Heart left ventricle (tissue), 16 donors: Measurements from ENCODE around the gene SPCS3. TPM values are rescaled to one million over a fixed set of nuclear protein-coding genes. Genes with fewer than 3 reads are reported as not detected.

Experiments used
- ATAC-seq, 4 donors: fragments of 200-7000 bp; cut with Tn5 transposase; one replicate each; pipeline ENCODE4 v1.9.1; 2020 to 2022; ENCODE audit warnings: moderate library complexity in 4 of 4, mild to moderate bottlenecking in 3 of 4, moderate number of reproducible peaks in 1 of 4
- DNase-seq, 5 donors: peaks; one replicate each; pipeline ENCODE4 v3.0.0-alpha.2; 2020
- H3K27ac ChIP-seq, 12 donors: fragments of 200-600 bp; sonication (generic) in 4 of 12; one replicate each; pipeline versions ENCODE4 v1.5.0 to v1.8.0; 2016 to 2022; ENCODE audit warnings: mild to moderate bottlenecking in 2 of 12
- H3K27me3 ChIP-seq, 9 donors: fragments of 200-600 bp; sonication (generic) in 2 of 9; one replicate each; pipeline versions ENCODE4 v1.5.1 to v1.8.0; 2016 to 2022; ENCODE audit warnings: mild to moderate bottlenecking in 3 of 9
- H3K36me3 ChIP-seq, 9 donors: fragments of 200-600 bp; sonication (generic) in 2 of 9; one replicate each; pipeline versions ENCODE4 v1.5.0 to v1.8.0; 2018 to 2022; ENCODE audit warnings: mild to moderate bottlenecking in 2 of 9
- H3K4me1 ChIP-seq, 12 donors: fragments of 200-600 bp; sonication (generic) in 4 of 12; one replicate each; pipeline versions ENCODE4 v1.5.0 to v1.8.0; 2016 to 2022; ENCODE audit warnings: mild to moderate bottlenecking in 3 of 12
- H3K4me3 ChIP-seq, 12 donors: fragments of 200-600 bp; sonication (generic) in 4 of 12; one replicate each; pipeline versions ENCODE4 v1.5.0 to v1.8.0; 2017 to 2022; ENCODE audit warnings: mild to moderate bottlenecking in 9 of 12, moderate library complexity in 4 of 12
- H3K9me3 ChIP-seq, 12 donors: fragments of 200-600 bp; sonication (generic) in 4 of 12; one replicate each; pipeline versions ENCODE4 v1.5.0 to v1.8.0; 2016 to 2022; ENCODE audit warnings: mild to moderate bottlenecking in 1 of 12
- POLR2A ChIP-seq, 2 donors: fragments of 450-650 bp; IDR thresholded peaks; one replicate each; pipeline ENCODE4 v1.6.1; 2017; ENCODE audit warnings: antibody characterized with exemption in 2 of 2, mild to moderate bottlenecking in 2 of 2, moderate library complexity in 2 of 2
- WGBS, 4 donors: extraction: QIAGEN DNeasy Blood & Tissue Kit in 2 of 4; methylation state at CpG; one replicate each; pipeline versions ENCODE4 v1.1.5 to v1.1.7; 2013 to 2018; 5-methylcytosine and 5-hydroxymethylcytosine counted together
- intact Hi-C, 10 donors: fragments of 100-400 bp; cut with DNase I; formaldehyde crosslinking; loops; one replicate each; pipeline versions ENCODE4 v1.11.1 to v1.14.2; 2022
- polyA plus RNA-seq, 2 donors: library from polyadenylated mRNA; stranded (reverse); fragments of 200-250 nt; gene quantifications; one replicate each; pipeline ENCODE4 v1.2.3, GENCODE V29; 2013
- total RNA-seq, 9 donors: library from RNA; depleted of rRNA in 2 of 9; stranded (reverse); fragments of >200 nt in 2 of 9; fragmentation: NEBNext Ultra II Directional in 3 of 9; extraction: Animal tissue kit (Norgen Biotek cat#: 25700) in 3 of 9; gene quantifications; one replicate each; pipeline versions ENCODE4 v1.1.0 to v1.2.4, GENCODE V29; 2016 to 2023
- TF ChIP-seq, protein P1 (sequence below), 12 donors: fragments of 200-600 bp; sonication (generic) in 4 of 12; IDR thresholded peaks; one replicate each; pipeline versions ENCODE4 v1.5.0 to v1.8.0; 2018 to 2022; ENCODE audit warnings: antibody characterized with exemption in 12 of 12, mild to moderate bottlenecking in 5 of 12
- donor health status: ischemic (EF 13 %, LVEDD 7.1; RV severe dilation, severe dysfunction).
- donor health status: healthy with polysubstance abuse.
- donor health status: DM: no; HTN: yes; CAD: no.
- donor health status: DM: no; HTN: no; CAD: no.
- donor health status: ischemic (EF 25% LVEDD 6.9; RV normal size, moderate dysfunction).
- donor health status: ischemic (EF 25% LVEDD 5.7; RV mildly dilated, moderate dysfunction).
- donor health status: healthy.
- donor health status: DM: yes; HTN: yes; CAD: no.
- donor health status: ischemic (EF 35%, LVEDD 5.7; RV mildly dilated, moderate dysfunction).
- donor health status: nonischemic (EF 11% LVEDD 7.7; RV severe dilation, severe dysfunction).
- donor health status: DM: yes; HTN: yes; CAD: no.
- donor health status: PGD.
- donor health status: ischemic (EF 29% LVEDD 5.4; RV normal size, mild dysfunction).
- donor health status: nonischemic (EF 23%, LVEDD 6.1; RV moderate dilation, normal function).

The SPCS3 gene
- total and polyA plus RNA-seq, 11 donors = 24.3 to 200 (median 81.6) TPM

DNA sequence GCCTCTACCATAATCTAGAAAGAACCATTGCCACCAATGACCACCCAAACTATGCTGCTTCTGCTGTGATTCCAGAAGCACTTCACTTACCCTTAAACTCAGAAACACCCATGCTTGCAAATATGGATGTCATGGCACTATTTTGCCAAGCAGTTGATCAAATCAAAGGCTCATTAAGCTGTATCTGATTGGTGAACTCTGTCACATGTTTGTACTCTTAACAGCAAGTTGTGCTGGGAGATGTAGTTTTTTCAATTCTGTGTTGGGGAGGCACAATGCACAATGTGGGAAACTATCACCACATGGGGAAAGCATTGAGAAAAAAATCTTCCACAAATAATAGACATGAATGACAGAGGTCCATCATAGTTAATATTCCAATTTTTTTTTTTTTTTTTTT, 19.2 kb upstream of the SPCS3 start:
- Histone ChIP-seq H3K27ac (no peak overlapping the region), H3K27me3 (peaks cover 0 to 3% (median 0%) of the 10 kb centered on the region in 9 donors), H3K4me1 (peaks cover 0 to 3% (median 0%) of the 10 kb centered on the region in 12 donors), H3K36me3 (no peaks in the 10 kb centered on the region), H3K4me3 (no peak overlapping the region), H3K9me3 (no peaks in the 10 kb centered on the region)
- no peak for TF ChIP-seq POLR2A (IDR thresholded peaks at IDR 0.05)
- TF ChIP-seq, protein P1, sequence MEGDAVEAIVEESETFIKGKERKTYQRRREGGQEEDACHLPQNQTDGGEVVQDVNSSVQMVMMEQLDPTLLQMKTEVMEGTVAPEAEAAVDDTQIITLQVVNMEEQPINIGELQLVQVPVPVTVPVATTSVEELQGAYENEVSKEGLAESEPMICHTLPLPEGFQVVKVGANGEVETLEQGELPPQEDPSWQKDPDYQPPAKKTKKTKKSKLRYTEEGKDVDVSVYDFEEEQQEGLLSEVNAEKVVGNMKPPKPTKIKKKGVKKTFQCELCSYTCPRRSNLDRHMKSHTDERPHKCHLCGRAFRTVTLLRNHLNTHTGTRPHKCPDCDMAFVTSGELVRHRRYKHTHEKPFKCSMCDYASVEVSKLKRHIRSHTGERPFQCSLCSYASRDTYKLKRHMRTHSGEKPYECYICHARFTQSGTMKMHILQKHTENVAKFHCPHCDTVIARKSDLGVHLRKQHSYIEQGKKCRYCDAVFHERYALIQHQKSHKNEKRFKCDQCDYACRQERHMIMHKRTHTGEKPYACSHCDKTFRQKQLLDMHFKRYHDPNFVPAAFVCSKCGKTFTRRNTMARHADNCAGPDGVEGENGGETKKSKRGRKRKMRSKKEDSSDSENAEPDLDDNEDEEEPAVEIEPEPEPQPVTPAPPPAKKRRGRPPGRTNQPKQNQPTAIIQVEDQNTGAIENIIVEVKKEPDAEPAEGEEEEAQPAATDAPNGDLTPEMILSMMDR (IDR thresholded peaks at IDR 0.05) = no peak
- intact Hi-C loops = no loop called here
- ATAC-seq (no peak), DNase-seq (no peak)

DNA sequence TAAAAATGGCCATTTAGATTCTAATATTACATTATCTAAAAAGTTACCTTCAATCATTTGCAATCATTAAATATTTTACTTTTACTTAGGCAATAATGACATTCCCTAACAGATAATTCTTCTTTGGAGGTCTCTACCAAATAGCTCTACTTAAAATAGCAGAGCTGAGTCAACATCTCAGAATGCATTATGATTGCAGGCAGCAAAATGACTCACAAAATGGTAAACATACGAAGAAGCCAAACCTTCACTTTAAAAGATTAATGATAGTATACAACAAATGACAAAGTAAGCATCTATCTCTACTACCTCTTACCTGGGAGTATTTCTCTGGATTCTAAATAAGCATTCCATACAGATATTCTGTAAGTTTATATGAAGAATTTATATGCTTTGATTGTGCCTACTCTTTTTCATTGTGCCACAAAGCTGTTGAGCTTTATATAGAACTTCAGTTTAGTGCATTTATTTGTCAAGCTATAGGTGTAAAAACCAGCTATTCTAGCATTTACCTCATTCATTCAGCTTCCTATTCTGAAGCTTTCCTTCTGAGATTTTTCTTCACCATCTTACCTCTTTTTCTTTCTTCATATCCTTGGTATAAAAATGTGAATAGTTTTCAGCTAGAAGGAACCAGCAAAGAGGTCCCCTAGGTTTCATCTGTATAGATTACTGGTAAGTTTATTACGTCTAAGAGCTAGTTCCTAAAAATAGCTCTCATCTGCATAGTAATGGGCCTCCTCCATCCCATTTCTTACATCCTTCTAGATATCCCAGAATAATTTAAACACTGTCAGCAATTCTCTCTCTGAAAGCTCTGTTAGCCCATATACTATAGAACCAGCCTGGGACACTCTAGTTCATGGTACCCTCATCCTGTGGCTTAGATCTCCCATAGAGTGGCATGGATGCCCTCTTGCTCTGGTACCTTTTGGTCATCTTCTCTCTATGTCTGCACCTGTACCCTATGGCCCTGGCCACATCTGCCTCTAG, 17.2 kb upstream of the SPCS3 start:
- no peak for ATAC-seq
- intact Hi-C loops = no loop called here
- no peak for TF ChIP-seq POLR2A (IDR thresholded peaks at IDR 0.05)
- TF ChIP-seq, protein P1 (IDR thresholded peaks at IDR 0.05) = no peak

DNA sequence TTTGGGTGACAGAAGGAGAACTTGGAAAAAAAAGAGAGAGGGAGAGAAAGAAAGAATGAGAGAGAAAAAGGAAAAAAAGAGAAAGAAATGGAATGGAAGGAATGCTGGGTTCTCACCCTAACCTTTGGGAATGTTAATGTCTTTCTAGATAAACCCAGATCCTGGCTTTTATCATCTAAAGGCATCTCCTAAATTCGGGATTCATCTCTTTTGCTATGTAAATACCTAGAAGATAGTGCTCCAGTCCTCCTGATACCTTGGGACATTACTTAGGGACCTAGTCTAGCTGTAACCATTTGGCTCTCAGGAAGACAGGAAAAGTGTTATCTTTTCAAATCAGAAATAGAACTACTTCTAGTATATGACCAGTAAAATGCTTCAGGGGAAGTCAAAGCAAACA, 15.8 kb upstream of the SPCS3 start:
- Histone ChIP-seq H3K27ac (no peak overlapping the region), H3K27me3 (peaks cover 0 to 7% (median 0%) of the 10 kb centered on the region in 9 donors), H3K9me3 (no peaks in the 10 kb centered on the region), H3K36me3 (no peaks in the 10 kb centered on the region), H3K4me1 (peaks cover 0 to 3% (median 0%) of the 10 kb centered on the region in 12 donors), H3K4me3 (no peak overlapping the region)
- ATAC-seq (no peak), DNase-seq (no peak)
- TF ChIP-seq, protein P1 (IDR thresholded peaks at IDR 0.05) = no peak
- TF ChIP-seq POLR2A (IDR thresholded peaks at IDR 0.05) = no peak
- WGBS, 4 donors = 8 to 25% (median 14%) methylated on average over 1 of the region's 1 CpG
- intact Hi-C loops = no loop called here

More for the DNA sequence above, 17.2 kb upstream of the SPCS3 start:
- no peaks in the 10 kb centered on the region for H3K9me3 ChIP-seq
- no peak overlapping the region for H3K4me3 ChIP-seq
- DNase-seq = no peak
- 53 to 62% (median 55%) methylated on average over 2 of the region's 2 CpGs for WGBS, 4 donors
- H3K27me3 ChIP-seq = peaks cover 0 to 3% (median 0%) of the 10 kb centered on the region in 9 donors
- no peaks in the 10 kb centered on the region for H3K36me3 ChIP-seq
- H3K4me1 ChIP-seq = peaks cover 0 to 3% (median 0%) of the 10 kb centered on the region in 12 donors
- H3K27ac ChIP-seq = no peak overlapping the region

DNA sequence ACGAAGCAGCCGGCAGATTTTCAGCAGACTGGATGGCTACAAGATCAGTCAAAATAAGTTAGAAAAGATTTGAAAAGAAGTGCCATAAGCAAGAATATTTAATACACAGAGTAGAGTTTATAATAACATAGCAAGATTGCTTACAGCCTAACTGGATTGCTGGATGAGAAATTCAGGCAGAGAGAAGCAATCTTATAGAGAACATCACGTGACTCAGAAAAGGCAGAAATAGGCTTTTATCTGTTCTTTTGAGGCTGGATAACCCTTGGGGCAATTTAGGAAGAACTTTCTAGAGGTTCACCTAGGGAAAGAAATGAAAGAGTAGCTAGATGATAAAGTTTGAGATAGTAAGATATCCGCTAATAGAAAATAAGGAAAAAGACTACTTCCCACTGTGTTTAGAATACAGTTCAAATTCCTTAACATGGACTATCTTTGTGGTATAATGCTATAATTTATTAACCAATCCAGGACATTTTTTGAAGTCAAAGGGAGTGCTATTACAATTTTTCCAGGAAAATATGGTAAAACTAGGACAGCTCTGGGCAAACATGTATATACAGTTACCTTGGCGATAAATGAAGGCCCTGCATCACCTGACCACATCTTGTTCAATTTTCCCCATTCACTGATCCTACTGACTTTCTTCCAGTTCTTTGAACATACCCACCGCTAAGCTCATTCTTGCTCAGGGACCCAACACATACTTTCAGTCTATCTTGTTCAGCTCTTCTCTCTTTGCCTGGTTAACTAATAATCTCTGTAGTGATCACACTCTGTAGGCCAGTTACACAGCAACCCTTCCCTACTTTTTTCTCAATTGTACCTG, 12.7 kb upstream of the SPCS3 start:
- Histone ChIP-seq H3K36me3 (no peaks in the 10 kb centered on the region), H3K9me3 (no peaks in the 10 kb centered on the region), H3K4me3 (no peak overlapping the region), H3K27ac (no peak overlapping the region), H3K4me1 (peaks cover 0 to 3% (median 0%) of the 10 kb centered on the region in 12 donors), H3K27me3 (peaks cover 0 to 12% (median 0%) of the 10 kb centered on the region in 9 donors)
- no peak for ATAC-seq
- intact Hi-C loops = no loop called here
- no peak for TF ChIP-seq POLR2A (IDR thresholded peaks at IDR 0.05)
- TF ChIP-seq, protein P1 (IDR thresholded peaks at IDR 0.05) = no peak
- DNase-seq = no peak
- 85 to 94% (median 86%) methylated on average over 6 of the region's 6 CpGs for WGBS, 4 donors
